GM23248 (cell line): Measurements from ENCODE around the gene SCYL2. TPM values are rescaled to one million over a fixed set of nuclear protein-coding genes. Genes with fewer than 3 reads are reported as not detected.
A peak's percentile ranks its signal among the peaks of the same experiment; 100 is the strongest.
"Not testable (repeated sequence)": the region's sequence is repeated elsewhere in the genome, so short reads cannot be mapped to it uniquely, and the experiment has no call there.

Source experiments
- DNase-seq: peaks from one replicate; pipeline ENCODE4 v3.0.0-alpha.2; 2015
- H2AFZ ChIP-seq: fragments of 200-600 bp; sonication (generic); 2 replicates; pipeline ENCODE4 v1.6.1; 2016; ENCODE audit warnings: antibody characterized with exemption
- H3F3A ChIP-seq: fragments of 200-600 bp; sonication (generic); 2 replicates; pipeline ENCODE4 v1.6.1; 2016; ENCODE audit warnings: mild to moderate bottlenecking, antibody characterized with exemption, mixed run types; ENCODE audit not compliant: insufficient read depth
- H3K27ac ChIP-seq: fragments of 200-600 bp; sonication (generic); 2 replicates; pipeline ENCODE4 v1.5.1; 2016; ENCODE audit warnings: mild to moderate bottlenecking
- H3K27me3 ChIP-seq: fragments of 200-600 bp; sonication (generic); replicated peaks from 2 replicates; pipeline ENCODE4 v1.6.1; 2016; ENCODE audit warnings: mild to moderate bottlenecking; ENCODE audit not compliant: insufficient read depth
- H3K36me3 ChIP-seq: fragments of 200-600 bp; sonication (generic); 2 replicates; pipeline ENCODE4 v1.6.1; 2016; ENCODE audit warnings: low read depth, mild to moderate bottlenecking
- H3K4me1 ChIP-seq: fragments of 200-600 bp; sonication (generic); 2 replicates; pipeline ENCODE4 v1.6.1; 2016; ENCODE audit warnings: mild to moderate bottlenecking; ENCODE audit not compliant: insufficient read depth
- H3K4me2 ChIP-seq: fragments of 200-600 bp; sonication (generic); one replicate; pipeline ENCODE4 v1.6.1; 2016; ENCODE audit warnings: mild to moderate bottlenecking; ENCODE audit not compliant: unreplicated experiment
- H3K4me3 ChIP-seq: fragments of 200-600 bp; sonication (generic); 2 replicates; pipeline ENCODE4 v1.5.1; 2016; ENCODE audit warnings: mild to moderate bottlenecking
- H3K79me2 ChIP-seq: fragments of 200-600 bp; sonication (generic); 2 replicates; pipeline ENCODE4 v1.6.1; 2016; ENCODE audit warnings: mild to moderate bottlenecking; ENCODE audit not compliant: insufficient read depth
- H3K9ac ChIP-seq: fragments of 200-600 bp; sonication (generic); 2 replicates; pipeline ENCODE4 v1.6.1; 2016; ENCODE audit warnings: mild to moderate bottlenecking
- H3K9me2 ChIP-seq: fragments of 200-600 bp; sonication (generic); 2 replicates; pipeline ENCODE4 v1.6.1; 2016; ENCODE audit warnings: mixed run types, mild to moderate bottlenecking, moderate library complexity; ENCODE audit not compliant: insufficient read depth
- H3K9me3 ChIP-seq: fragments of 200-600 bp; sonication (generic); one replicate; pipeline ENCODE4 v1.6.1; 2017; ENCODE audit warnings: low read depth
- H4K20me1 ChIP-seq: fragments of 200-600 bp; sonication (generic); 2 replicates; pipeline ENCODE4 v1.6.0; 2016; ENCODE audit not compliant: insufficient read depth
- EZH2 ChIP-seq: fragments of 200-600 bp; sonication (generic); IDR thresholded peaks from 2 replicates; pipeline ENCODE4 v1.6.1; 2018; ENCODE audit warnings: antibody characterized with exemption, mild to moderate bottlenecking; ENCODE audit not compliant: insufficient read depth, poor library complexity, severe bottlenecking
- EZH2phosphoT487 ChIP-seq: fragments of 200-600 bp; sonication (generic); IDR thresholded peaks from 2 replicates; pipeline ENCODE4 v1.6.1; 2018; ENCODE audit warnings: antibody characterized with exemption, moderate library complexity, mild to moderate bottlenecking, low read depth; ENCODE audit not compliant: insufficient read depth
- WGBS, 2 experiments: methylation state at CpG; one replicate each; pipeline ENCODE4 v1.1.6; 2015 to 2017; ENCODE audit warnings: low lambda C conversion rate in 2 of 2, low coverage in 1 of 2; ENCODE audit errors: missing lambda C conversion rate in 2 of 2; 5-methylcytosine and 5-hydroxymethylcytosine counted together
- in situ Hi-C: fragments of 300-500 bp; cut with MboI; formaldehyde crosslinking; loops from 2 replicates; pipeline ENCODE4 v1.15.0; 2020
- polyA plus RNA-seq: library from polyadenylated mRNA; unstranded; fragments of >200 nt; fragmentation: Nextera tagmentation; extraction: Ambion mirVana; gene quantifications from 2 replicates; pipeline ENCODE4 v1.2.1, GENCODE V29; 2016
- total RNA-seq: library from RNA; depleted of rRNA; stranded (reverse); fragments of >200 nt; shearing (Covaris generic); gene quantifications from 2 replicates; pipeline ENCODE4 v1.2.3, GENCODE V29; 2014; rRNA removed

SCYL2 gene
- total RNA-seq (42.9 and 45.0 TPM in 2 replicates), polyA plus RNA-seq (27.2 and 28.3 TPM in 2 replicates)

- Histone ChIP-seq H3K36me3 (no peaks in the 10 kb centered on the region), H3K4me1 (peaks cover 21% of the 10 kb centered on the region), H3K4me3 (peak within 1 kb of the TSS; percentile 93), H3K27me3 (no peaks in the 10 kb centered on the region), H4K20me1 (0 out of 2 replicates have a peak, but pooled peaks cover 3% of the 10 kb centered on the region), H3K27ac (peak within 1 kb of the TSS; percentile 85), H3K9me2 (no peaks in the 10 kb centered on the region), H2AFZ (peak within 1 kb of the TSS; percentile 99), H3K79me2 (peaks cover 46% of the 10 kb centered on the region), H3K9ac (peak within 1 kb of the TSS; percentile 95), H3F3A (peaks cover 14% of the 10 kb centered on the region), H3K4me2 (peak within 1 kb of the TSS; percentile 99), H3K9me3 (no peaks in the 10 kb centered on the region)
- TF ChIP-seq EZH2 (no peak), EZH2phosphoT487 (no peak)
- in situ Hi-C loops = no loop called here
- 1% methylated on average over 45 to 49 of the region's 62 CpGs for WGBS, 2 experiments
- DNase-seq = peak; percentile 99
Measured at GRCh38 chr12:100266835-100267602, at the start of gene SCYL2, which contains the start of gene DEPDC4. SCYL2 (plus strand) TSS chr12:100267177; CDS start chr12:100282971, 15,794 bp downstream. DEPDC4 (minus strand) TSS chr12:100267079; CDS start chr12:100267076, 3 bp downstream.

GRCh38 chr12:100219328-100220109 is 47.5 kb upstream of the SCYL2 start:
- DNase-seq = no peak
- Histone ChIP-seq H3K27ac (no peak overlapping the region), H3K4me3 (no peak overlapping the region), H3K9me3 (no peaks in the 10 kb centered on the region), H2AFZ (no peak overlapping the region), H3K79me2 (no peaks in the 10 kb centered on the region), H3K9ac (no peak overlapping the region), H4K20me1 (no peaks in the 10 kb centered on the region), H3K36me3 (peaks cover 38% of the 10 kb centered on the region), H3K9me2 (no peaks in the 10 kb centered on the region), H3F3A (no peaks in the 10 kb centered on the region), H3K4me2 (no peak overlapping the region), H3K4me1 (no peaks in the 10 kb centered on the region), H3K27me3 (no peaks in the 10 kb centered on the region)
- TF ChIP-seq EZH2phosphoT487 = no peak
- no peak for TF ChIP-seq EZH2
- in situ Hi-C loops = loop anchor here (10.0 kb wide), 1 partner anchor 165 kb away; no protein-coding TSS in a partner anchor
- WGBS, 2 experiments = 93 to 94% methylated on average over 5 of the region's 5 CpGs

- Histone ChIP-seq H3K36me3 (peaks cover 38% of the 10 kb centered on the region), H3K27ac (no peak overlapping the region), H3K4me1 (no peaks in the 10 kb centered on the region), H3K79me2 (no peaks in the 10 kb centered on the region), H3K27me3 (no peaks in the 10 kb centered on the region), H3K4me2 (no peak overlapping the region), H3K4me3 (no peak overlapping the region), H2AFZ (no peak overlapping the region), H3K9ac (no peak overlapping the region), H4K20me1 (no peaks in the 10 kb centered on the region), H3F3A (no peaks in the 10 kb centered on the region), H3K9me3 (no peaks in the 10 kb centered on the region), H3K9me2 (no peaks in the 10 kb centered on the region)
- no peak for DNase-seq
- WGBS, 2 experiments = 89 to 92% methylated on average over 3 of the region's 3 CpGs
- in situ Hi-C loops = no loop called here
- TF ChIP-seq EZH2phosphoT487 = no peak
- no peak for TF ChIP-seq EZH2
Measured at GRCh38 chr12:100221523-100221922, 45.5 kb upstream of the SCYL2 start.

- H3K79me2 ChIP-seq, H3K9me2 ChIP-seq, H3K9ac ChIP-seq, H3K4me2 ChIP-seq, H3F3A ChIP-seq, in situ Hi-C loops, H3K27me3 ChIP-seq, H3K4me1 ChIP-seq, H2AFZ ChIP-seq, H3K9me3 ChIP-seq, H4K20me1 ChIP-seq, H3K4me3 ChIP-seq, H3K27ac ChIP-seq, DNase-seq: not testable (repeated sequence)
- peaks cover 38% of the 10 kb centered on the region for H3K36me3 ChIP-seq
- WGBS, 2 experiments = 86 to 87% methylated on average over 6 of the region's 6 CpGs
Measured at GRCh38 chr12:100222173-100222572, 44.8 kb upstream of the SCYL2 start.
